MCF 10A (cell line): ENCODE data around the gene ASF1B. TPM values are rescaled to one million over a fixed set of nuclear protein-coding genes. Genes with fewer than 3 reads are reported as not detected.

Experiments used
- BruUV-seq: library from RNA; stranded (reverse); fragments of 400-500 nt; replicated peaks from 2 replicates; lab custom pipeline; 2021; lab: Mats Ljungman, UMichigan
- CTCF ChIA-PET: fragments of 300-600 bp; sonication (Branson Sonifier 250); formaldehyde crosslinking; extraction: SDS; loops from one replicate; lab custom pipeline; 2021; ENCODE audit warnings: antibody characterized with exemption, inconsistent platforms; lab: Yijun Ruan, JAX
- POLR2A ChIA-PET: fragments of 300-600, 350-650 bp; sonication (Branson Sonifier 250); formaldehyde crosslinking; extraction: SDS; loops from one replicate; lab custom pipeline; 2020; ENCODE audit warnings: antibody characterized with exemption, inconsistent platforms; lab: Yijun Ruan, JAX
- DNase-seq: peaks from one replicate; pipeline ENCODE4 v3.0.0-alpha.2; 2018; ENCODE audit not compliant: unreplicated experiment
- H3K27ac Mint-ChIP-seq: one replicate; pipeline ENCODE4 v1.8.0; 2022; ENCODE audit warnings: mild to moderate bottlenecking, low read depth, mixed read lengths; ENCODE audit not compliant: unreplicated experiment
- H3K27me3 Mint-ChIP-seq: one replicate; pipeline ENCODE4 v1.8.0; 2022; ENCODE audit warnings: mixed read lengths; ENCODE audit not compliant: insufficient read depth, unreplicated experiment
- H3K36me3 Mint-ChIP-seq: one replicate; pipeline ENCODE4 v1.8.0; 2022; ENCODE audit warnings: mild to moderate bottlenecking, moderate library complexity, mixed read lengths; ENCODE audit not compliant: insufficient read depth, unreplicated experiment
- H3K4me1 Mint-ChIP-seq: one replicate; pipeline ENCODE4 v1.8.0; 2022; ENCODE audit warnings: mixed read lengths; ENCODE audit not compliant: insufficient read depth, unreplicated experiment
- H3K4me3 Mint-ChIP-seq: one replicate; pipeline ENCODE4 v1.8.0; 2022; ENCODE audit warnings: mild to moderate bottlenecking, moderate library complexity, mixed read lengths; ENCODE audit not compliant: unreplicated experiment
- H3K9me3 Mint-ChIP-seq: one replicate; pipeline ENCODE4 v1.8.0; 2022; ENCODE audit warnings: mixed read lengths; ENCODE audit not compliant: unreplicated experiment
- CTCF ChIP-seq: fragments of 200-600 bp; IDR thresholded peaks from one replicate; pipeline ENCODE4 v1.8.0; 2022; ENCODE audit warnings: antibody characterized with exemption, mild to moderate bottlenecking; ENCODE audit not compliant: unreplicated experiment
- intact Hi-C: fragments of 100-400 bp; cut with micrococcal nuclease; formaldehyde crosslinking; loops from 2 replicates; pipeline ENCODE4 v1.14.1; 2022
- total RNA-seq: library from RNA; stranded (reverse); gene quantifications from 2 replicates; pipeline ENCODE4 v1.2.3, GENCODE V29; 2022

Gene ASF1B
- total RNA-seq, 1 experiment from 2014 or later, result 7.0 TPM

GRCh38 chr19:14145381-14145780 is 9.0 kb upstream of the ASF1B start:
- no peak for DNase-seq
- CTCF ChIA-PET, result interaction anchor here (0.6 to 1.9 kb wide), 6 partner anchors 9 to 242 kb away, joined by 3 to 10 read pairs (median 4); partner anchors contain the start of gene ASF1B
- no peak overlapping the region for H3K4me3 Mint-ChIP-seq
- H3K4me1 Mint-ChIP-seq, result peaks cover 15% of the 10 kb centered on the region
- TF ChIP-seq CTCF, result no peak
- no peaks in the 10 kb centered on the region for H3K9me3 Mint-ChIP-seq
- intact Hi-C loops, result no loop called here
- no TSS peak for BruUV-seq
- no peaks in the 10 kb centered on the region for H3K27me3 Mint-ChIP-seq
- POLR2A ChIA-PET, result interaction anchor here (0.7 to 2.5 kb wide), 3 partner anchors 9 to 373 kb away, joined by 3 to 11 read pairs (median 3); partner anchors contain the start of genes ASF1B and DNAJB1
- H3K36me3 Mint-ChIP-seq, result no peaks in the 10 kb centered on the region
- H3K27ac Mint-ChIP-seq, result no peak overlapping the region

GRCh38 chr19:14142262-14143190 is 6.1 kb upstream of the ASF1B start:
- CTCF ChIA-PET, result interaction anchor here (1.1 to 1.3 kb wide), 3 partner anchors 69 to 262 kb away, joined by 3 to 4 read pairs (median 3); no protein-coding TSS in a partner anchor
- no peaks in the 10 kb centered on the region for H3K9me3 Mint-ChIP-seq
- H3K4me1 Mint-ChIP-seq, result peaks cover 25% of the 10 kb centered on the region
- TF ChIP-seq CTCF, result no peak
- H3K36me3 Mint-ChIP-seq, result peaks cover 4% of the 10 kb centered on the region
- no peak for DNase-seq
- POLR2A ChIA-PET, result no interaction called here
- H3K27me3 Mint-ChIP-seq, result no peaks in the 10 kb centered on the region
- intact Hi-C loops, result no loop called here
- no peak overlapping the region for H3K4me3 Mint-ChIP-seq
- BruUV-seq, result no TSS peak
- no peak overlapping the region for H3K27ac Mint-ChIP-seq

- H3K27ac Mint-ChIP-seq, result no peak overlapping the region
- peaks cover 4% of the 10 kb centered on the region for H3K36me3 Mint-ChIP-seq
- TF ChIP-seq CTCF, result no peak
- H3K9me3 Mint-ChIP-seq, result no peaks in the 10 kb centered on the region
- intact Hi-C loops, result no loop called here
- peaks cover 19% of the 10 kb centered on the region for H3K4me1 Mint-ChIP-seq
- BruUV-seq, result no TSS peak
- H3K4me3 Mint-ChIP-seq, result no peak overlapping the region
- ChIA-PET POLR2A (interaction anchor here (0.9 to 1.2 kb wide), 2 partner anchors 59 to 267 kb away, joined by 4 to 5 read pairs; no protein-coding TSS in a partner anchor), CTCF (interaction anchor here (1.1 to 1.5 kb wide), 2 partner anchors 67 to 207 kb away, joined by 3 to 8 read pairs; no protein-coding TSS in a partner anchor)
- no peaks in the 10 kb centered on the region for H3K27me3 Mint-ChIP-seq
- no peak for DNase-seq
Observed at GRCh38 chr19:14141041-14141440, 4.7 kb upstream of the ASF1B start.

GRCh38 chr19:14139944-14140343 is 3.6 kb upstream of the ASF1B start:
- H3K27ac Mint-ChIP-seq, result no peak overlapping the region
- ChIA-PET CTCF (interaction anchor here (0.6 to 2.1 kb wide), 7 partner anchors 19 to 410 kb away, joined by 3 to 7 read pairs (median 3); no protein-coding TSS in a partner anchor), POLR2A (interaction anchor here (0.7 to 1.3 kb wide), 4 partner anchors 14 to 279 kb away, joined by 3 to 5 read pairs (median 3); partner anchors contain the start of gene DDX39A)
- peaks cover 4% of the 10 kb centered on the region for H3K36me3 Mint-ChIP-seq
- BruUV-seq, result no TSS peak
- no peak for TF ChIP-seq CTCF
- DNase-seq, result peak; percentile 22
- H3K27me3 Mint-ChIP-seq, result no peaks in the 10 kb centered on the region
- H3K4me3 Mint-ChIP-seq, result peak overlapping the region; percentile 39
- H3K9me3 Mint-ChIP-seq, result no peaks in the 10 kb centered on the region
- peaks cover 30% of the 10 kb centered on the region for H3K4me1 Mint-ChIP-seq
- intact Hi-C loops, result loop anchor here (5.0 kb wide), 1 partner anchor 337 kb away; the partner anchor contains the start of gene PTGER1
